GM20431 (cell line): ENCODE results near the gene RND3.

ENCODE experiments used
- in situ Hi-C: fragments of 300-500 bp; cut with MseI, MboI; formaldehyde crosslinking; loops from one replicate; pipeline ENCODE4 v1.15.0; 2020; ENCODE audit warnings: low sequenced_read_pairs; ENCODE audit not compliant: unreplicated experiment

The RND3 gene, protein sequence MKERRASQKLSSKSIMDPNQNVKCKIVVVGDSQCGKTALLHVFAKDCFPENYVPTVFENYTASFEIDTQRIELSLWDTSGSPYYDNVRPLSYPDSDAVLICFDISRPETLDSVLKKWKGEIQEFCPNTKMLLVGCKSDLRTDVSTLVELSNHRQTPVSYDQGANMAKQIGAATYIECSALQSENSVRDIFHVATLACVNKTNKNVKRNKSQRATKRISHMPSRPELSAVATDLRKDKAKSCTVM

DNA sequence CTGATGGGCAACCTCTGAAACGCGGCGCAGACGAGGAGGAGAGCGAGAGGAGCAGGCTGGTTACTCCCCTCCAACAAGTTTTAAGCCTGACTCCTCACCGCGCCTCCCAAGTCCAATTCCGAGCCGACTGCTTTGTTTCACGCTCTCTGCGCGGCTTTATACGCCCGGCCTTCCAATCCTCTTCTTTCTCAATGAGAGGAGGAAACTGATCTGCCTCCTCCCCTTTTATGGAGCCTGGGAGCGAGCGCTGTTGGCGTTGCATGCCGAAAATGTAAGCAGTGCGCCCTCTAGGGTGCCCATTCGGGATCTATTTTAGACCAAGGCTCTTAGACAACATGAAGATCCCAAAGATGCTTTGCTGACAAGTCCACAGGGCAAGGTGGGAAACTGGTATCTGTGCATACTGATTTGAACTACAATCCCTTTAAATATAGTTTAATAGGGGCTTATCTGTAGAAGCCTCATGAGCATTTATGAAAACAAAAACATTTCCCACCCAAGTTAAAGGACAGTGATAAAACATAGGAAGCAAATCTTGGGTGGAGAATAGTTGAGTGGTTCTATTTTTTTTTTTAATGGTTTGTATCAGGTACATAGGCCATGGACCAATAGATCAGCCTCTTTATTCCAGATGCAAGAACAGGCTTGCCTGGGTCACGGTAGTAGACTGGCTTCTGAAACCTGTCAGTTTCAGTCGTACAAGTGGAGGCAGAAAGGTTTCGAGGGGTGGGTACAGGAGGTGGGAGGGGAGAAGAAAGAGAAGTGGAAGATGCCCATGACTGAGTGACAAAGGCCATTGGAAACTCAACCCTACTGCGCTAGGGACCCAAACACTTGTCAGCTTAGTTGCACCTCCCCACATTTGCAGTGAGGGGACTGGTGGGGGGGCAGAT lies at the start of gene RND3:
TSS of gene RND3 (minus strand) at position 131 of the 893 bp plus-strand sequence. CDS start 250 bp downstream, outside the sequence.
- in situ Hi-C loops = no loop called here

DNA sequence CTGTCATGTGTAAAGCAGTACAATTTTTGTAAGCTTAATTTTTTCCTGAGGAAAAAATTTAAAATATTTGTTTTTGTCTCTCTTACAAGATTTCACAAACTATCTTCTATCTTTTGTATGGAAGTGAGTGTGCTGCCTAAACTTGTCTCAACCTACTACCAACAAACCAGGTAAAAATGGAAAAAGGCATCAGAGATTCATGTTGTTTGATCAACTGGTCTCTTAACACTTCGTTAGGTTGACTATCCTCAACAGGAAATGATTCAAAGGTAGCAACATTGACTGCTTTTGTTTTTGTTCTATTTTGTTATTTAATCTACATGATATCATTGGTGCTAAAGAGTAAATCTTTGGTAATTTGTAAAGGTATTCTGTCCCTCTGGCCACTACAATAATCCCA lies 47.7 kb upstream of the RND3 start:
- in situ Hi-C loops = no loop called here

DNA sequence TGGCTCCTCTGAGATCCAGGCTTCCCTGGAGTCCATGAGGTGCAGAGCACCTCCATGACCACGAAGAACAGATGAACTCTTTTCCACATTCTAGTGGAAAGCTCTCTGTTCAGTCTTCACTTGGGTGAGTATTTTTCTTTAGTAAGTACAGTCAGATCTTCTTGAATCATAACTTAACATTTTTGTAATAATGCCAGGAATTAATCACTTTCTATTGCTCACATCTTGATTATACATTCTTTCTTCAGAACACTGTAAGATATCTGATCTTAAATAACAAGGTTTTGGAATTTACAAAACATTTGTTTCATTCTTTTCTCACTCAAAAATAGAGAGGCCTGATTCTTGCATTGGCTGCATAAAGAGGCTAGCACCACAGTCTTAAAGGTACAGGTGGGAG lies 45.4 kb upstream of the RND3 start:
- in situ Hi-C loops = no loop called here

DNA sequence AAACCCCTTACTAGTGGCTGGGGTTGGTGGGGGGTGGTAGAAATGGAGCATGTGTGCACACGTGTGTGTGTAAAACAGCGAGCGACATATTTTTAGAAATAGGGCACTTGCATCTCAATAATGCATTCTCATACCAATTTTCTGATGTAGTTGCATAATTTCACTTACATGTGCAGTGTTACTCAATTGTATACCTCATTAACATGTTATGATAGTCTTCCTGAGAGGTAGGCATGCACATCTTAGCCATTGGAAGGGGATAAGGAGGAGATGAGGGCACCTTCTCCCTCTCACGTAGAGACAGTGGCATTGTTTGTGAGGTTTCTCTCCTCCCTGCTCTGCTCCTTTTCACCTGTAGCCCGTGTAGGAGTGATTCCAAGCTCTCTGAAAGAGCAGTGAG lies 44.6 kb upstream of the RND3 start:
- in situ Hi-C loops = no loop called here

DNA sequence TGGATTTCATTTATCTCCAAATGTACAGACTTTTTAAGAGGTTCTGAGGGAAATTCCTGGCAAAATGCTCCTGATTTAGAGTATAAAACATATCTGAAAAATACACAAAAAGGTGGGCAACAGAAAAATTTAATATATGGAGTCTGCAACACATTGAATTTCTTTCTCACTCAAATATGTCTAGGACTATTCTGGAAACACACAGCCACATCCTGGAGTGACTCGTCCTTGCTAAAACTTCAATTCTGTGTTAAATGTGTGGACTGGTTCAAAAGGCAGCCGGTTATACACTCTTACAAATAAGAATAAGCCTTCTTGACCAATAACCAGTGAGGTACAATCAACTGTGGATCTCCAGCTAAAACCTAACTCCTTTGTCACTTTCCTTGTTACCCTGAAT lies 44.1 kb upstream of the RND3 start:
- in situ Hi-C loops = no loop called here

DNA sequence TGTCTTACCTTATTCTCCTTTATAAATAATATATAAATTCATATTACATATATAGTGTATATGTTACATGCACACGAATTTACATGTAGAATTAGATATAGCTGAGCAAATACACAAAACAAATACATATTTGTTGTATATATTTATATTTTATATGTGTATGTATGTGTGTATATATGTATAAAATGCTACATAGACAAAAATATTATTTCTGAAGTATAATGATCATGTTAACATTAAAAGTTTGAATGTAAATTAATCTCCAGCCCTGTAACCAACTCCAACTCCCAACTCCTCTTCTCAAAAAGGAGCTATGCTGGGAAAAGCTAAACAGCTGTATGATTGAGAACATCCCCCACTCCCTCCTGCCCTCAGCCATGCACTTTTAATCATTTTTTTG lies 42.7 kb upstream of the RND3 start:
- in situ Hi-C loops = no loop called here

DNA sequence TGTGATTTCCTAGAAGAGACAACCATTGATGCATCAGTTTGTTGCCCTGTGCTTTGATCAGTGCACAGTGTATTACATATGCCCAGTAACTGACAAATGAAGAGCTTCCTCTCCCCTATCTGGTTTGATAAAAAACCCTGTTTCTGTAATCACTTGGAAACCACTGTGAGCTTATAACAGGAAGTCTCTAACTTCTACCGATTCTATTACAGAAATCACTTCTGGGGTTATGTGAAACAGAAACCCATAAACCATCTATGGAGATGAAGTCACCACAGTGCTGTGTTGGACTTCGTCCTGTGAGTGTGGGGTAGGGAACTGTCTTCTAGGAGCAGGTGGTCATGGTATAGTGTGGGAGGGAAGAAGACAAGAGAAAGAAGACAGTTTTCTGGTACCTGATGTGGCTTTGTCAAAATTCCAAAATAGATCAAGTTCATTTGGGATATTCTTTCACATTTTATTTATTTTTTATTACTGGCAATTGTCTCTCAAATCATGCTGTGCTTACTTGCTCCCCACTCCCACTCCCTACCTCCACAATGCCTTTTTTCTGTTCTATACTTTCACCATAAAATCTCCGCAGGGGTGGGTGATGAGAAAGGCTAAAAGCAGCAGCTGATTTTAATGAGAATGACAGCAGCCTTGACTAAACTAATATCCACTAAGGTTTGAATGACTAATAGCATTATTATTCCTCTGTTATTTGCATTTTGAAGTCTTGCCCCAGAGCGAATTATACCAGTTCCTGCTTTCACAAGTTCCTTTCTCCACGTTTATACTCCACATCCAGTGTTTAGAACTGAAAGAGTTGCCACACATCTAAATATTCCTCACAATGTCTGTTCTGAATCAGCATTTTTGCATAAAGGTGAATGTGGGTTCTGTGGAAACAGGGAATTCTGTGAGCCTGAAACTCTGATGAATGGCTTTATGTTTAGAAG lies 41.7 kb upstream of the RND3 start:
- in situ Hi-C loops = no loop called here

DNA sequence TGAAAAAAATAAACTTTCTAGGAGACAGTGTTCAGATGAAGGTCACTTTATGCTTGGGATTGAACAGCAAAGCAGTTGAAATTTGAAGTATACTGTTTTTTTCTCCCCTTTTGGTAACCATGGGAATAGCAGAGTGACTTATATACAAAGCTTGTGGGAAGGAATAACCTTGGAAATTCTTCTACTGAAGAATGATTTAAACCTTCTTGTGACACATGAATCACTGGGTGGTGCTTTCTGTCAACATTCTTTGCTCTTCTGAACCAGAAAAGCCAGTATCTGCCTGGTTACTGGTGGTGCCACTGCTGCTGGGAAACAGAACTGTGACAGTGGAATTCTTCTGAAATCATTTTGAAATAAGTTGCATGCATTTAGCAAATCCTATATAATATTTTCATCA lies 39.4 kb upstream of the RND3 start:
- in situ Hi-C loops = no loop called here

DNA sequence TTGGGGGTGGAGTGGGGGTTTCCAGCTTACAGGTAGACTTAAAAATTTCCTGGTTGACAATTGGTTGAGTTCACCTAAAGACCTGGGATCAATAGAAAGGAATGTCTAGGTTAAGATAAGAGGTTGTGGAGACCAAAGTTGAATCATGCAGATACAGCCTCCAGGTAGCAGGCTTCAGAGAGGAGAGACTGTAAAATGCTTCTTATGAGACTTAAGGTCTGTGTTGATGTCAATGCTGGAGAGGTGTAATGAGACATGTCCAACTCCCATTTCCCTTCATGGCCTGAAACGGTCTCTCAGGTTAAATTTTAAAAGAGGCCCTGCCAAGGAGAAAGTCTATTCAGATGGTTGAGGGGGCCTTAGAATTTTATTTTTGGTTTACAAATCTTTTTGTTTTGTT lies 38.5 kb upstream of the RND3 start:
- in situ Hi-C loops = no loop called here

DNA sequence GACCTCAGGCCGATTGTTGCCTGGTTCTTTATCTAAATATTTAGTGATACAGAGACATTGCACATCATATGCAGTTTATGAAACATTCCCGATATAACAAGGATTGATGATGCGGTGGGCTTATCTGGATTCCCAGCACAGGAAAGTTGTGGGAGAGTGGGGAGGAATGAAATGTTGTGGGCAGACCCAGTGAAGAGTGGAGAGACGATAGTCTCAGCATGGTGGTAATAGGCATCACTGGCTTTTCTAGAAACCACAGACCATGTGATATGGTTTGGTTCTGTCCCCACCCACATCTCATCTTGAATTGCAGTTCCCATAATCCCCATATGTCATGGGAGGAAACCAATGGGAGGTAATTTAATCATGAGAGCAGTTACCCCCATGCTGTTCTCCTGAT lies 34.8 kb upstream of the RND3 start:
- in situ Hi-C loops = no loop called here

DNA sequence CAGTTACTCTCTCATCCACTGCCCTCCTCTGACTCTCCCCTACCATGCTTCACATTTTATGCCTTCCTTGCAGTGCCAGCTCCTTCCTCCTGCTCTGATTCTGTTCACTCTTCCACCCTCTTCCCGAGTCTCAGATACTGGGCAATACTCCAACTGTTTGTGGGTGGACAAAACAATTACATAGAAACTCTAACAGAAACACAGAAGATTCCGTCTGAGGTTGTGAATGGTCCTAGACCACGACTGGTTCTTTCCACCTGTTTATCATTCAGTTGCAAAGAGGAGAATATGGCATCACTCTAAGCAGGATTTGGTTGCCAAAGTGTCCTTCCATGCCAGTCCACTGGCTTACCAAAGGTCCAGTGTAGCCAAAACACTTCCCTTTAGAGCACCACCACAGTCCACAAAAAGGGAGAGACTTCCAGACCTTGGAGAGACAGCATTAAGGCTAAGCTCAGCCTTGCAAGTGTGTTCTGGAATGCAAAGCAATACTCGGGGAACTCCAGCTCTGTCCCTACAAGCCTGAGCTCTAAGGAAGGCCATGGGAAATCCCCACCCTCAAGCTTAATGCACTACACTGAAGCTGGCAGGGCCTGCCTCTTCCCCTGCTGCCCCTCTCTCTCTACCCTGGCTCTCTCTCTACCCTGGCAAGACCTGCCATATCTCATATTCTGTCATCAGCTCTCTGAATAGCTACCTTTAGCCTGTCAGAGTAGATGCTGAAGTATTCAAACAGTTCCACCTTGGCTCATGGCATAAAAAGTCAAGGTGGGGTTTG lies 33.6 kb upstream of the RND3 start:
- in situ Hi-C loops = no loop called here

DNA sequence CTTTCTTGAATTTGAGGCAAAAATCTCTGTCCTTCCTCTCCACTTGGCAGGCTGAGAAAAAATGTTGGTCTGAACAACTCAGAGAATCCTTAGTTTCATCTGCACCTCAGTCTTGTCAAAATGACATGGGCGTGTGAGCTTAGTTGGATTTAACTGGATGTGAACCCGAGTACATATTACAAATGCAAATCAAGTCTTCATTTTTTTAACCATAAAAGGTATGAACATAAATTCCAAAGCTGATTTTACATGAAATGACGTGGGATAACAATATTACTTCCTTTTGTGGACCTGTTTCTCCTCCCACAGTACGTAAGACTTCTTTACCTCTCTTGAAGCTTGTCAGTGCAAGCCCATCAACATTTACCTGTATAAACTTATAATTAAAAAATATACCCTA lies 32.6 kb upstream of the RND3 start:
- in situ Hi-C loops = no loop called here

DNA sequence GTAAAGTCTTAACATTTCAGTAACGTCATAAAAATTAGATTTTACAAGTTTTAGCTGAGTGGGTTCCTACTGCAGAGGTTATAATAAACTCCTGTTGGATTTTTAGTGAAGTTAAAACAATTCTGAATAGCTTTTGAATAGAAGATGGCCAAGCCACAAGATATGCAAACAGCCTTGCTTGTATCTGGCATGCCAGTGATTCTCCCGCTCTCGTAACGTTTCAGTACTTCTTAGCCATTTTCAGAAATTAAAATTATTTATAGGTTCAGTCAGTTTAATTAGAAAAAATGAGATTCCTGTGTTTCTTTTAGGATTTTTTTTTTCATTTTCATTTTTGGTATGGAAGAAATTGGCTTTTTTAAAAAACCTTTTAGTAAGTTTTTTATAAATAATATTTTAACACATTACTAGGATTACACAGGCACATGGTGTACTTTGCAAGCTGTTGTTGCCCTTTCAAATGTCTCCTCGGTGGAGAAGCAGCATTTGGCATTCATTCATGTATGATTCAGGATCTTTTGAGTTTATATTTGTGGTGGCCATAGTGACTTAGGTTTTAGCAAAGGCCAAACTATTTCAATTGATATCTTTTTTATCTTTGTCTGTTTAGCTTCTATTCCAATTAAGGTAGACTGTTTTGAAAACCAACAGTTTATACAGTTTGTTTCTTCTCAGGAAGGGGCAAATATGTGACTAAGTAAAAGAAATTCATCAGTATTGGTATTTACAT lies 30.6 kb upstream of the RND3 start:
- in situ Hi-C loops = no loop called here

DNA sequence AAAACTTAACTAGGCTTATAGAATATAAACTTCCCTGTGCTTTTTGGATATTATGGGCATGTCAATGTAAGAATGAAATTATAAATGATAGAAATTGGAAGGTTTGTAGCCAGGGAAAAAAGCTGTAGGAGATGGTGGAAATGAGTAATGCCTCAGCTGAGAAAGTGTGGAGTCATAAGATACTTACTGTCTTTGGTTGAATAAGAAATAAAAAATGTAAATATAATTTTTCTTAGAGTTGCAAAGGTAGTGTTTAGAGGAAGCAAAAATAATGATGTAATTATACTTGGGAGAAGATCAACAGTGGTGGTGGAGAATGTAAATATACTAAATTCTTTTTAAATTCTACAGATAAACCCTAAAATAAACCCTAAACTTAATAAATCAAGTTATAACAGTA lies 26.2 kb upstream of the RND3 start:
- in situ Hi-C loops = no loop called here

DNA sequence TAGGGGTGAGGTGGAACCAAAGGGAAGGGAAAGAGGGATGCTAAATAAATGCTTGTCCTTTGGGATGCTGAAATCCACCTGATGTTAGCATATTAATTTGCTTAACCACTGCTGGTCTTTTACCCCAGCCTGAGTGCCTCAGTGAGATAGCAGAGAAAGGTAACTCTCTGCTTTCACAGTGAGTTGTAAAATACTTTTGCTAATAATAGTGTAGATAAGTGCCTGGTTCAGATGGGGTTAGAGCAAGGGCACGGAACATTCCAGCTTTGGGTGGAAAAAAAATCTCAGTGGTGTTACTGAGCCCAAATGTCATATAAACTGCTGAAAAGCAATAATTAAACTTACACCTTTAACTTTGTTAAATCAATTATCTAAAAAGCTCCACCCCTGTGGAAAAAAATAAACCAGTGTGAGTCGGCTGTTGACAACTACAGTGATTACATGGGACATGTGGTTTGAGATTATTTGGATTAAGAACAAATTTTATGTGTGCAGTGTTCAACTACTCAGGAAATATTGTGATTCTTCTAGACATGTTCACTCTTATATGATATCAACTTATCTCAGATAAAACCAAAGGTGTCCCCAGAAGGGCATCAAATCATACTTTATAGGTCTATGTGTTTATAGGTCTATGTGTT lies 21.1 kb upstream of the RND3 start:
- in situ Hi-C loops = no loop called here

DNA sequence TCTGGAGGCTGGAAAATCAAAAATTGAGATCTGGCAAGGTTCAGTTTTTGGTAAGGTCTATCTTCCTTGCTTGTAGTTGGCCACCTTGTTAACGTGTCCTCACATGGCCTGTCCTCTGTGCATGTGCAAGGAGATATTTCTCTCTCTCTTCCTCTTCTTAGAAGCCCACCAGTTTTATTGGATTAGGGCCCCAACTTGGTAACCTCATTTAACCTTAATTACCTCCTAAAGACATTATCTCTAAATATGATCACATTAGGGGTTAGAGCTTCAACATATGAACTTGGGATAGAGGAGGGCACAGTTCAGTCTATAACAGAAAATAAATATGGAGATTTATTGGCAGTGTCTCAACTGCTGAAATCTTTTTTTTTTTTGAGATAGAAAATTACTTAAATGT lies 19.6 kb upstream of the RND3 start:
- in situ Hi-C loops = no loop called here

DNA sequence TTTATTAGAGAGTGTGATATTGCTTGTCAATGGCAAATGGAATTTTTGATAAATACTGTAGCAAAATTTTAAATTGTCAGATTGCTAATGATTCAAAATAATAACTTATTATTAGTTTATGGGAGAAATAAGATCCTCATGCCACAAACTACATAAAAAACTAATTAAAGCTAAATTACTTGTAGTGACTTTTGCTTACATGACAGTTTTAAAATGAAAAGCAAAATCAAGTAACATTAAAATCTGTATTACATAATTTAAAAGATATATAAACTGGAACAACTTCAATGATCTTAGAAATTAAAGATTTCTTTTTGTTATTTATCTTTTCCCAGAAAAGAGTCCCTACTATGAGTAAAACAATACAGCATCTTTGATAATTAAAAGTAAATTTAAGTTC lies 17.7 kb upstream of the RND3 start:
- in situ Hi-C loops = no loop called here

DNA sequence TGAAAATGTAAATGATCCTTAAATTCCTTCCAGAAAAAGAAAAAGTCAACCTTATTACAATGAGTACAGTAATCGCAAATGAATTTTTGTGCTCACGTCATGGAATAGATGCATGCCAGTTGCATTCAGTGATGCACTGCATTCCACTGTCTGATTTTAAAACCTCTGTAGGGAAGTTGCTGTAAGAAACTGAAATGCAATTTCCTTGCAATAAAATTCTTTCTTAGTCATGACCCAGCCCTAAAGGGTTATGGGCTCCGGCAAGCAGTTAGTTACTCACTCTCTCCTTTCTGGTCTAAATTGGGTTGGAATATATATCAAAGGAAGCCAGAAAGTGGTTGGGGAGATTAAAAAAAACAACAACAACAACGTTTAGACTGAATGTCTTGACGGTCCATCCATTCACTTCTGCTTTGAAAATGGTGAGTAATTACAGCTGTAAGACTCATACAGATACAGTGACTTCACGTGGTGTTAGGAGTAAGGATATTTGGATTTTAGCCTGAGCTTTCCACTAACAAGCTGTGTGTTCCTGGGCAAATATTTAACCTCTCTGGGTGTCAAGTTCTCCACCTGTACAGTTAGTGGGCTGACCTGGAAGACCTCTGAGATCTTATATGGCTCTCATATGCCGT lies 8.6 kb upstream of the RND3 start:
- in situ Hi-C loops = no loop called here
